A549 (cell line): ENCODE results near the gene NOX3.

Experiments
- CTCF ChIP-seq: fragments of >200 bp; sonication (Bioruptor Twin); formaldehyde crosslinking; IDR thresholded peaks from 3 replicates; pipeline ENCODE4 v1.5.1; 2016
- EHF ChIP-seq: fragments of 250-450 bp; sonication (Bioruptor Pico); IDR thresholded peaks from 2 replicates; pipeline ENCODE4 v1.5.0; 2020; ENCODE audit warnings: mild to moderate bottlenecking
- EP300 ChIP-seq, 2 experiments: fragments of >200 bp; sonication (Bioruptor Twin); formaldehyde crosslinking; IDR thresholded peaks; 2 replicates in 1 of 2; 3 replicates in 1 of 2; pipeline ENCODE4 v1.6.1; 2016 to 2017
- POLR2A ChIP-seq: IDR thresholded peaks from 2 replicates; pipeline ENCODE4 v1.6.1; 2012; ENCODE audit warnings: mild to moderate bottlenecking, low read length
- REST ChIP-seq: fragments of 200-600 bp; sonication (generic); IDR thresholded peaks from 2 replicates; pipeline ENCODE4 v1.6.1; 2016; ENCODE audit warnings: antibody characterized with exemption, mild to moderate bottlenecking, moderate library complexity
- USF2 ChIP-seq: fragments of 450-650 bp; IDR thresholded peaks from 2 replicates; pipeline ENCODE4 v1.6.1; 2014; ENCODE audit warnings: antibody characterized with exemption
- ZSCAN20 ChIP-seq: fragments of 250-450 bp; sonication (Bioruptor Pico); IDR thresholded peaks from 2 replicates; pipeline ENCODE4 v1.8.0; 2022; ENCODE audit warnings: mild to moderate bottlenecking, moderate library complexity

GRCh38 chr6:155387481-155387880 lies 68.2 kb downstream of the NOX3 start:
- TF ChIP-seq CTCF (no peak), USF2 (no peak), EHF (CRISPR knock-in tag) (no peak), ZSCAN20 (CRISPR knock-in tag) (no peak), POLR2A (no peak), EP300 (IDR thresholded peaks at IDR 0.05) (no peak), REST (no peak)
